Stimulated activated CD4-positive, alpha-beta T cell treated with anti-CD3 and anti-CD28 coated beads, Interleukin-4, amount 100 ng/mL, for 4 hours (primary cell): ENCODE data around the gene COG4.

Experiments
- DNase-seq, 2 experiments: peaks; one replicate each; pipeline ENCODE4 v3.0.0-alpha.2; 2020

Gene COG4

DNA sequence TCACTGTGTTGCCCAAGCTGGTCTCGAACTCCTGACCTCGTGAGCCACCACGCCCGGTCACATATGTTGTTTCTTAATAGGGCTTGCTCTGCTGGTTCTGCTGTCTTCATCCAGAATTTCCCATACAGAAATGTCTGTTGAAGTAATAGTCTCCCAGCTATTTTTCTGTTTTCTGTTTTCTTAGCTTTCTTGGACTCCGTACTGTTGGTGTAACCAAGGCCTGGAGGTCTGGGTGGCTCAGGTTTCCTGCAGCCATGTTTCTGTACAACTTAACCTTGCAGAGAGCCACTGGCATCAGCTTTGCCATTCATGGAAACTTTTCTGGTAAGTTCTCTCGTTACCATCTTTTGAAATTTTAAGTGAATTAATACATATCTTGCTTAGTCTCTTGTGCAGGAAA lies 3.0 kb upstream of the COG4 start:
- DNase-seq, result no peak

DNA sequence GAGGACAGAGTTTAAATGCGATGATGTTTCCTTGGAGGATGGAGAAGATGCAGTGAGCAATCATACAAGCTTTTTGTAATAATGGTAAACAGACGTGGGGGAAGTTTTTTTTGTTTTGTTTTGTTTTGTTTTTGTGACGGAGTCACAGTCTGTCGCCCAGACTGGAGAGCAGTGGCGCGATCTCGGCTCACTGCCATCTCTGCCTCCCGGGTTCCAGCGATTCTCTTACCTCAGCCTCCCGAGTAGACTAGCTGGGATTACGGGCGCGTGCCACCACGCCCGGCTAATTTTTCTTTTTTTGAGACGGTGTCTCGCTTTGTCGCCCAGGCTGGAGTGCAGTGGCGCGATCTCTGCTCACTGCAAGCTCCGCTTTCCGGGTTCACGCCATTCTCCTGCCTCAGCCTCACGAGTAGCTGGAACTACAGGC lies 1.1 kb upstream of the COG4 start:
- DNase-seq, result peak; percentile 5 to 7

- DNase-seq, result peak; percentile 61 to 67
Measured at GRCh38 chr16:70523743-70524398, 517 bp upstream of the COG4 start, which contains the start of gene SF3B3. Gene SF3B3, plus strand, starts transcription at chr16:70523816. Its CDS starts 2,841 bp downstream, at chr16:70526657.

DNA sequence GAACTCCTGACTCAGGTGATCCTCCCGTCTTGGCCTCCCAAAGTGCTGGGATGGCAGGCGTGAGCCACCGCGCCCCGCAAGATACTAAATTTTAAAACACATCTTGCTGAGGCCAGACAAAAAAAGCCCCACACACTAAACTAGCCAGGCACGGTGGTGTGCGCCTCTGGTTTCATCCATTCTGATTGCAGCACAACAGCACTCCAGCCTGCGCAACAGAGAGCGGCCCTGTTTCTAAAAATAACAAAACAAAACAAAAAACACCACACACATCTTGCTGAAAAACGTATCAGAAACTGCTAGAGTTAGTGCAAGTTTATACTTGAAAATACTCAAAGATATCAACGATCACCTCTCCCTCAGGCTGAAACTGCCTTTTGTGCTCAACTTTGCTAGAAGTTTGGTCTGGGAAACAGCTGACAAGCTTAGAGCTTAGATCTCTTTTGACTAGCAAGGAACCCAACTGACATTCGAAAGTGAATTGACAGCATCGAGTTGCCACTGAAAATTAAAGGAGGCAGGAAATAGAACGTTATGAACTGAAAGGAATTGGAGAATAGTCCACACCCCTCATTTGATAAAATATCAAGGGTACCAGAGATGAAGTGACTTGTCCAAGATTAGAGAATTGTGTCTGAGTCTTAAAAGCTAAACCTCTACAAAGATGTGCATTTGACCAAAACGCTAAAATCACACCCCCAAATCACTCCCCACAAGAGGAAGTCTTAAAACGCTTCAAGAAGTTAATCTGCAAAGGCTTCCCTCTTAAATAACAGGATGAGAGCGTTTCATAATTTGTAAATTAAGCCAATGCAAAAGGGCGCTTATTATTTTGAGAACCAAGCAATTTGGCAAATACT lies 908 bp downstream of the COG4 start:
- no peak for DNase-seq

GRCh38 chr16:70520612-70521297 lies 2.6 kb downstream of the COG4 start:
- no peak for DNase-seq

GRCh38 chr16:70512456-70512855 lies 10.9 kb downstream of the COG4 start:
- no peak for DNase-seq

- DNase-seq, result no peak
Measured at GRCh38 chr16:70511833-70512232, 11.5 kb downstream of the COG4 start.

DNA sequence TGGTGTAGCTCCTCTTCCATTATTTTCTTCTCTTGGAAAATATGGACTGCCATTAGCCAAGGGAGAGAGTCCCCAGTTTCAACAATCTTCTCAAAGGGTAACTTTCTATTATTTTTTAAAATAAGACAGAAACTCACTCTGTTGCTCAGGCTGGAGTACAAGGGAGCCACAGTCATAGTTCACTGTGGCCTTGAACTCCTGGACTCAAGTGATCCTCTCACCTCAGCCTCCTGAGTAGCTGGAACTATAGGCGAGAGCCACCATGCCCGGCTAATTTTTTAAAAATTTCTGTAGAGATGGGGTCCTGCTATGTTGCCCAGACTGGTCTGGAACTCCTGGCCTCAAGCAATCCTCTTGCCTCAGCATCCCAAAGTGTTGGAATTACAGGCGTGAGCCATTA lies 13.1 kb downstream of the COG4 start:
- DNase-seq, result no peak

GRCh38 chr16:70508752-70509151 lies 14.6 kb downstream of the COG4 start:
- no peak for DNase-seq

- DNase-seq, result no peak
Measured at GRCh38 chr16:70496513-70496912, 26.8 kb downstream of the COG4 start.

- DNase-seq, result no peak
Measured at GRCh38 chr16:70495425-70496182, 27.8 kb downstream of the COG4 start.

DNA sequence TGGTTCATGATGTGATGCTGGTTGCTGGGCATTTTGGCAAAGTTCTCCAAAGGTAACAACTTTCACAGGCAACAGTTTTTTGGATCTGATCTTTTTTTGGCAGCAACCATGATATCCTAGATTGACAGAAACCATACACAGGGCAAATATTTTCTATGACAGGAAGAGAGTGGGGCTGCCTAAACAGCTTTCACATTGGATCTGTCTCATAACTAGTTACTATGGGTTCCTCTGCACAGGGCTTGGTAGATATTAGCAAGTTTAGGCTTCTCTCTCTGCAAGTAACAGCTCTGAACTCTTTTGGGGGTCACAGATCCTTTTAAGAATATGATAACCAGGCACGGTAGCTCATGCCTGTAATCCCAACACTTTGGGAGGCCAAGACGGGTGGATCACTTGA lies 28.6 kb downstream of the COG4 start:
- DNase-seq, result no peak

GRCh38 chr16:70494202-70494770 lies 29.1 kb downstream of the COG4 start:
- DNase-seq, result no peak

DNA sequence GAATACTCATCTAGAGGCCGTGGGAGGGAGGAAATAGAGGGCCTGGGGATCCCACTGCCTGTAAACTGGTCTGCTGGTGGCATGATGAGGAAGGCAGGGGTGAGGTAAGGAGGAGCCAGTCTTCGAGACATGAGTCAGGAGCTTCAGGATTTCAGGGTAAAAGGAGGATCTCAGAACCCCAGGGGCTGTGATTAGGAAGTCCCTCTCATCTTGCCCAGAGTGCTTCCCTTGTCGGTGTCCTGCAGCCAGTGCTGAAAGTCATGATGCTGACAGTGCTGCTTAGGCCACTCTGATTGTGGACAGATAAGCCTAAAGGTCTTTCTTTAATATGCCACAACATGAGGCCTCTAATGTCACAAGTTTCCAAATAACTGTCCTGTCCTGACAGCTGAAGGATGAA lies 29.6 kb downstream of the COG4 start:
- no peak for DNase-seq

GRCh38 chr16:70490261-70490660 lies 33.1 kb downstream of the COG4 start:
- DNase-seq, result no peak

GRCh38 chr16:70484867-70485266 lies 38.5 kb downstream of the COG4 start:
- no peak for DNase-seq

- no peak for DNase-seq
Measured at GRCh38 chr16:70483426-70483825, 39.9 kb downstream of the COG4 start.

- no peak for DNase-seq
Measured at GRCh38 chr16:70482624-70483023, 40.7 kb downstream of the COG4 start.

DNA sequence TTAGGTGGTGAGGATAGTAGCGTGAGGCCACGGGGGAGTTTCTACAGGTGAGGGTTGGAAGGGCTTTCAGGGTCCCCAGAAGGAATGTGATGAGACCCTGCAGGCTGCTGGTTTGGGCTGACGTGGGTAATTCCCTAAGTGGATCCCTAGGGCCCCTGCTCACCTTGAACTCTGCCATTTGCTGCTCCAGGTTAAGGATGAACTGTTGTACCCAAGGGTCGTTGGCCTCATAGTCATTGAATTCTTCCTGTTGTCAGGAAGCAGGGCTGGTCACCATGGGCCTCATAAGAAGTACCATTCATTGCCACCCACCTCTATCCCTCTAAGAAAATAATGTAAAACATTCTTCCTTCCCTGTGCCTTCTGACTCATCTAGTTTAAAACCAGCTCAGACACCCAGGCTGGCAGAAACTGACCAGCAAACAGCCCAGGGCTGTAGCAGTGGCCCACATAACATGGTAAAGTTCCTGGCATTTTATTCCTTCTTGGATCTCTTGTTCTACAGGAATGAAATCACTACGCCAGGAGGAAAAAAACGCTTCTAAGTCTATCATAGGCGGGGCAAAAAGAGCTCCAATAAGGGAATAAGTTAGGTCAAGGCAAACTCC lies 41.3 kb downstream of the COG4 start:
- no peak for DNase-seq

GRCh38 chr16:70480127-70481105 lies 42.9 kb downstream of the COG4 start:
- DNase-seq, result no peak

DNA sequence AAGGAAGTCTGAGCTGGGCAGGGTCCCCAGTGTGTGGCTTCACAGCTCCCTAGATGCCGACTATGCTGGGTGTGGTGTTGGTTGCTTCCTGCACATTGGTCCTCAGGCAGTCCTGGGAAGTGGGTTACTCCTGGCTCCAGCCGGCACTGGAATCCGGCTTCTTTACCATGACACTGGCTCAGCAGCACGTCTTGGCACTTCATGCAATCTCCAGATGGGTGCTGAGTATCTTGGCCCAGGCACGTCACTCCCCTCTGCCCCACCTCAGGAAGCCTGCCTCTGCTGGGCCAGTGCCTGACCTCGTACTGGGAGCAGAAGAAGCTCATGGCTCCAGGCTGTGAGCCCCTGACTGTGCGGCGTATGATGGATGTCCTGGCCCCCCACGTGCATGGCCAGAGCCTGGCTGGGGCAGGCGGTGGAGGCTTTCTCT lies 44.4 kb downstream of the COG4 start:
- no peak for DNase-seq
